Skeletal muscle satellite cell (primary cell): ENCODE data around the gene STARD8.
"Not testable (repeated sequence)": the region's sequence is repeated elsewhere in the genome, so short reads cannot be mapped to it uniquely, and the experiment has no call there.

Experiments used
- H3K27me3 ChIP-seq: 2 replicates; pipeline ENCODE4 v1.7.0; 2013; ENCODE audit warnings: low read length; ENCODE audit not compliant: control insufficient read depth, insufficient read depth
- H3K36me3 ChIP-seq: 2 replicates; pipeline ENCODE4 v1.7.0; 2013; ENCODE audit warnings: mild to moderate bottlenecking, control low read depth, low read length; ENCODE audit not compliant: insufficient read depth
- H3K4me1 ChIP-seq: 2 replicates; pipeline ENCODE4 v1.7.0; 2013; ENCODE audit warnings: low read length; ENCODE audit not compliant: control insufficient read depth, insufficient read depth
- H3K4me2 ChIP-seq: 2 replicates; pipeline ENCODE4 v1.7.0; 2013; ENCODE audit warnings: mild to moderate bottlenecking, low read length
- H3K4me3 ChIP-seq: 2 replicates; pipeline ENCODE4 v1.7.0; 2013; ENCODE audit warnings: low read length
- H3K9ac ChIP-seq: 2 replicates; pipeline ENCODE4 v1.7.0; 2013; ENCODE audit warnings: mild to moderate bottlenecking, low read depth, low read length, moderate library complexity
- H3K9me3 ChIP-seq: replicated peaks from 2 replicates; pipeline ENCODE4 v1.7.0; 2013; ENCODE audit warnings: mild to moderate bottlenecking, control low read depth, low read length

Gene STARD8

DNA sequence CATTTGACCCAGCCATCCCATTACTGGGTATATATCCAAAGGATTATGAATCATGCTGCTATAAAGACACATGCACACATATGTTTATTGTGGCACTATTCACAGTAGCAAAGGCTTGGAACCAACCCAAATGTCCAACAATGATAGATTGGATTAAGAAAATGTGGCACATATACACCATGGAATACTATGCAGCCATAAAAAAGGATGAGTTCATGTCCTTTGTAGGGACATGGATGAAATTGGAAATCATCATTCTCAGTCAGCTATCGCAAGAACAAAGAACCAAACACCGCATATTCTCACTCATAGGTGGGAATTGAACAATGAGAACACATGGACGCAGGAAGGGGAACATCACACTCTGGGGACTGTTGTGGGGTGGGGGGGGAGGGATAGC, 94.4 kb downstream of the STARD8 start:
- H3K9me3 ChIP-seq, H3K27me3 ChIP-seq, H3K4me3 ChIP-seq, H3K4me2 ChIP-seq, H3K4me1 ChIP-seq, H3K36me3 ChIP-seq, H3K9ac ChIP-seq: not testable (repeated sequence)

DNA sequence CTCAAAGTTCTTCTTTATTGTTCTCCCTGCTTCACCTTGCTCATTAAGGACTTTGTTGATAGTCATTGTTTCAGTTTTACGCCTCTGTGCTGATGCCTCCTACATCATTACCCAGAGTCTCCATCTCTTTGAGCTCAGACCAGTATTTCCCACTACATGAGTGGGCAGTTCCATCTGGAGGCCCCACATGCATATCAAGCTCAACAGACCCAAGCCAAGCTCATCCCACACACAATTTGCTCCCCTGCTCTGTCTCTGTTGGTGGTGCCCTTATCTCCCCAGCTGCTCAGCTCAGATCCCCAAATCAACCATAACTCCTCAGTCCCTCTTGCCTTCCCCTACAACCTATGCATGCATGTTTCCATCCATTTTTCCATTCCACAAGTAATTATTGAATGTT, 96.3 kb downstream of the STARD8 start:
- Histone ChIP-seq H3K36me3 (no peaks in the 10 kb centered on the region), H3K9me3 (no peaks in the 10 kb centered on the region), H3K27me3 (peaks cover 15% of the 10 kb centered on the region), H3K9ac (no peak overlapping the region), H3K4me1 (no peaks in the 10 kb centered on the region), H3K4me2 (no peak overlapping the region), H3K4me3 (no peak overlapping the region)

DNA sequence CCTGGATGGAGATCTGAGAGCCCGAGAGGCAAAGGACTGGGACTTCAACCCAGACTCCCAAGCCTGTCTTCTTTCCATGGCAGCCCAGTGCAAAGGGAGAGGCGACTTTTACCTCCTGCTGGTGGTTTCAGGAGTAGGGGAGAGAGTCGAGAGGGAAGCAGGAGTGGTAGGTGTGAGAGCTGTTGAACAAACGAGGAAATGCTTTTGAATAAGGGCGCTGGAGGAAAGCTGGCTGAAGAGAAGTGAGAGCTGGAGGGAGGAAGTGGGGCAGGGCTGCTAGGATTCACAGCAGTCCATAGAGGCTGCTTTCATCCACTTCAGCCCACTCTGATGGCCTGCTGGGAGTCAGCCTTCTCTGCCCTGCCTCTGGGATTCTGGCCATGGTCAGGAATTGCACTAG, 99.5 kb downstream of the STARD8 start:
- Histone ChIP-seq H3K4me1 (no peaks in the 10 kb centered on the region), H3K4me2 (no peak overlapping the region), H3K27me3 (peaks cover 29% of the 10 kb centered on the region), H3K9ac (no peak overlapping the region), H3K9me3 (no peaks in the 10 kb centered on the region), H3K4me3 (no peak overlapping the region), H3K36me3 (no peaks in the 10 kb centered on the region)

DNA sequence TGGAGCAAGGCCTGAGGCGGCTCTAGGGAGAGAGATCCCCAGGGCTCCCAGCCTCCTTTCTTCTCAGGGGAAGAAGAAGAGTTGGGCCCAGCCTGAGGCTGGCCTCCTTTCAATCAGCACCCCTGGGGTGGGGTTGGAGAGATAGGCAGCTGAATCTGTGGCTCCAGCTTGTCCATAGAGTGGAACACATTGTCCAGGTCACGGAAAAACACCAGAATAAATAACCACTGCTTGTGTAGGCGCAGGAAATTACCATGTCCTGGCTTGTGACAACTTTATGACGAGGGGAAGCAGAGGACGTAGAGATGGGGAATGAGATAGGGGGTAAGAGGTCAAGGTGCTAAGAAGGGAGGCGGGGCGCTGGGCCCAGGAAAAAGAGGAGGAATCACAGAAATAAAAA, 100.6 kb downstream of the STARD8 start:
- Histone ChIP-seq H3K4me2 (no peak overlapping the region), H3K9me3 (no peaks in the 10 kb centered on the region), H3K27me3 (peaks cover 29% of the 10 kb centered on the region), H3K36me3 (no peaks in the 10 kb centered on the region), H3K4me3 (no peak overlapping the region), H3K9ac (no peak overlapping the region), H3K4me1 (no peaks in the 10 kb centered on the region)

DNA sequence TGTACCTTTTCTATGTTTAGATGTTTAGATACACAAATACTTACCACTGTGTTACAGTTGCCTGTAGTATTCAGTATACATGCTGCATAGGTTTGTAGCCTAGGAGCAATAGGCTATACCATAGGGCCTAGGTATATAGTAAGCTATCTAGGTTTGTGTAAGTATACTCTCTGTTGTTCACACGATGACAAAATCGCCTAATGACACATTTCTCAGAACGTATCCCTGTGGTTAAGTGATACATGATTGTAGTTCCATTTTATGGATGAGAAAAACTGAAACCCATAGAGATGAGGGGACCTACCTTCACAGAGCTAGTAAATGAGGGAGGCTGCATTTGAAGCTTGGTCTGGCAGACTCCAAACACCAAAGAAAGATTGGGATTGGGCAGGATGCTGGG, 102.0 kb downstream of the STARD8 start:
- H3K4me3 ChIP-seq: no peak overlapping the region
- H3K9ac ChIP-seq: no peak overlapping the region
- no peaks in the 10 kb centered on the region for H3K4me1 ChIP-seq
- H3K4me2 ChIP-seq: no peak overlapping the region
- H3K27me3 ChIP-seq: peaks cover 29% of the 10 kb centered on the region
- H3K9me3 ChIP-seq: no peaks in the 10 kb centered on the region
- H3K36me3 ChIP-seq: no peaks in the 10 kb centered on the region

DNA sequence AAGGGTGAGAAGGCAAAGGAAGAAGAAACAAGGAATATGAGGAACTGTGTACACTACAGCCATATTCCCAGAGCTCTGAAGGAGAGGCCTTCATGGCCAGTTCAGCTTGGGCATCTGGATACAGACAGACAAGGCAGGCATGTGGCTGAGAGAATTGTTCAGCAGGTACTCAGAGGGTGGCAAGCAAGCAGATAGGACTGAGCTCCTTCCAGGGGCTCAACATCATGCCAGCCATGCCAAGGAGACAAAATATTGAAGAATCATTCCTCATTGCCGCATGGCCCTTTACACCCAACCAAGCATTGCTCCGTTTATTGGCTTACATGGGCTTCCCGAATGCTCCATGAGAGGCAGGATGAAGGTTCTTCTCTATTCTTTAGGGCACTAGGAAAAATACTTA, 102.8 kb downstream of the STARD8 start:
- no peaks in the 10 kb centered on the region for H3K4me1 ChIP-seq
- peaks cover 29% of the 10 kb centered on the region for H3K27me3 ChIP-seq
- H3K9me3 ChIP-seq: no peaks in the 10 kb centered on the region
- H3K4me3 ChIP-seq: no peak overlapping the region
- H3K4me2 ChIP-seq: no peak overlapping the region
- H3K9ac ChIP-seq: no peak overlapping the region
- no peaks in the 10 kb centered on the region for H3K36me3 ChIP-seq

DNA sequence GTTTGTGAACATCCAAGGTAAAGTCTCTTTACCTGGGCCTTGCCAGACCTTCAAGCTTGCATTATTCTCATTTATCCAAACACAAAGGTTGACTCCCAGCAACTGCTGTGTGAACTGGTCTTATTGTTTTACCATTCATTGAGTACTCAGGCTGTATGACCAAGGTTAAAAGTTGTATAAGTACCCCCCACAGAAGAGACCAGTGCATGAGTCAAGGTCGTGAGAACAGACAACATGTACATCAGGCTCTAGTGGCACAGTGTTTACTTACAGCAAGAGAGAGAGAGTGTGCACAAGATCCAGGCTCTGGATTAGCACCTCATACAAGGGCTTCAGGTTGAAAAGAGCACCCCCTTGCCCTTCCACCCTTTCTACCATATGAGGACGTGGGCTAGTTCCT, 103.9 kb downstream of the STARD8 start:
- Histone ChIP-seq H3K36me3 (no peaks in the 10 kb centered on the region), H3K27me3 (peaks cover 28% of the 10 kb centered on the region), H3K4me1 (no peaks in the 10 kb centered on the region), H3K4me3 (no peak overlapping the region), H3K9me3 (no peaks in the 10 kb centered on the region), H3K9ac (no peak overlapping the region), H3K4me2 (no peak overlapping the region)

DNA sequence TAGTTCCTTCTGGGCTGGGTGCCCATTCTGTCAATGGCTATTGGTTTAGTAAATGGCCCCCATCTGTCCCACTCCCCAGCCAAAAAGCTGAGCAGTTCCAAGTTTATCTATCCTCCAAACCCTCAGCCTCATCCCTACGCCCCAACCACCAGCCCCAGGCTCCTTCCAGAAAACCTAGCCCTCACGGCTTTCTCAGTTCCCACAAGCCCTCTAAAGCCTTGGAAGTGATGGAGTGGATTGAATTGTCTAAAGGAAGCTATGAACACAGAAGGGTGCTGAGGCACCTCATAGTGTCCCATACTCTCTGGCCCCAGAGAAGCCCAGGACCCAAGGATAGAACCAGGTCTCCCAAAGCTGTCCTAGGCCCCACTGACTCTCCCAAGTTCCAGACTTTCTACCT, 105.8 kb downstream of the STARD8 start:
- no peak overlapping the region for H3K4me2 ChIP-seq
- H3K27me3 ChIP-seq: peaks cover 19% of the 10 kb centered on the region
- no peaks in the 10 kb centered on the region for H3K4me1 ChIP-seq
- no peaks in the 10 kb centered on the region for H3K36me3 ChIP-seq
- no peaks in the 10 kb centered on the region for H3K9me3 ChIP-seq
- no peak overlapping the region for H3K9ac ChIP-seq
- no peak overlapping the region for H3K4me3 ChIP-seq

DNA sequence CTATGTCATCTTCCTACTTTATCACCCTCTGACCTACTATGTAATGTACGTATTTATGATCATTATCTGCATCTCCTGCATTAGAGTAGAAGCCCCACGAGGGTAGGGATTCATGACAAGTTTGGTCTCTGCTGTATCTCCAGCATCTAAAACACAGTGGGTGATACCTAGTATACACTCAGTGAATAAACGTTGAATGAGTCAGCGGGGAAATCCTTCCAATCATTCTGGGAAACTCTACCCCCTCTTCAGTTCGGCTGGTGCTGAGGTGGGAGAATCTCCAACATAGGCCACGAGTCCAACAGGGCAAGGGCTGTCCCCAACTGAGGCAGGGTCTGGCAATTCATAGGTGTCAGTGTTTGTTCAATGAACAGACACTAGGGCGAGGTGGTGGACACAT, 106.9 kb downstream of the STARD8 start:
- Histone ChIP-seq H3K9me3 (no peaks in the 10 kb centered on the region), H3K9ac (no peak overlapping the region), H3K36me3 (no peaks in the 10 kb centered on the region), H3K4me2 (no peak overlapping the region), H3K27me3 (peaks cover 13% of the 10 kb centered on the region), H3K4me1 (no peaks in the 10 kb centered on the region), H3K4me3 (no peak overlapping the region)

DNA sequence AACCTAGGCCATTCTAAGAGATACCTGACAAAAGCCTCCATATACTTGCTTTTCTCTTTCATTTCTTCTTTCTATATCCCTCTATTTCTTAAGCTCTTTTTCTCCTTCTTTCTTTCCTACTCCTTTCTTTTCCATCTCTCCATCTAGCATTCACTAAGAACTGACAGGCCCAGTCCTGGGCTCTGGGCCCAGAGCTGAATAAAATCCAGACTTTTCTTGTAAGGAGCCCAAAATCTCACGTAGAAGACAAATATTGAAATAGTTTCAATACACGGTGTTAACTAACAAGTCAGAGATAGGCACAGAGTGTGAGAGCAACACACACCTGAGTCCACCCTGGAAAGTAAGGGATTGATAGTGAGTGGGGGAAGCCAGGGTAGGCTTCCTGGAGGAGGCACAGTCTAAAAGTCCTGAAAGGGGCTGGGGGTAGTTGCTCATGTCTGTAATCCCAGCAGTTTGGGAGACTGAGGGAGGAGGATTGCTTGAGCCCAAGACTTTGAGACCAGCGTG, 108.2 kb downstream of the STARD8 start:
- no peaks in the 10 kb centered on the region for H3K9me3 ChIP-seq
- no peaks in the 10 kb centered on the region for H3K36me3 ChIP-seq
- no peak overlapping the region for H3K9ac ChIP-seq
- H3K27me3 ChIP-seq: peaks cover 7% of the 10 kb centered on the region
- H3K4me2 ChIP-seq: no peak overlapping the region
- no peaks in the 10 kb centered on the region for H3K4me1 ChIP-seq
- no peak overlapping the region for H3K4me3 ChIP-seq

DNA sequence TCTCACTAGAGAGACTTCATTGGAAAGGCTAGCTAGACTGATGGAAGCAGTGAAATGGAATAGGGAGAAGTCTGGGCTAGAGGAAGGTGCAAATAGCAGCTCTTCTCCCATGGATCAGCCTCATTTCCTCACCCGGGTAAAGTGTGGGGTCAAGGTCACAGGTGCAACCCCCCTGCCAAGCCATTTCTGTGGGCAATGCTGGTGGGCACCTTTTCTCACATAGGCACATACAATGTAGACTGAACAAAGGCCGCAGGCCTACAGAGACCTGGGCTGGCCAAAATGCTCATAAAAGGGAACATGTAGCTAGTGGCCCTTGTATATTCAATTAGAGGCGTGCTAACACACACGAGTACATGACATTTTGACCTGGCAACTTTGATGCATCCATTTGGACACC, 109.9 kb downstream of the STARD8 start:
- no peaks in the 10 kb centered on the region for H3K36me3 ChIP-seq
- no peak overlapping the region for H3K4me3 ChIP-seq
- peaks cover 16% of the 10 kb centered on the region for H3K27me3 ChIP-seq
- H3K4me1 ChIP-seq: no peaks in the 10 kb centered on the region
- H3K9me3 ChIP-seq: no peaks in the 10 kb centered on the region
- no peak overlapping the region for H3K9ac ChIP-seq
- no peak overlapping the region for H3K4me2 ChIP-seq

DNA sequence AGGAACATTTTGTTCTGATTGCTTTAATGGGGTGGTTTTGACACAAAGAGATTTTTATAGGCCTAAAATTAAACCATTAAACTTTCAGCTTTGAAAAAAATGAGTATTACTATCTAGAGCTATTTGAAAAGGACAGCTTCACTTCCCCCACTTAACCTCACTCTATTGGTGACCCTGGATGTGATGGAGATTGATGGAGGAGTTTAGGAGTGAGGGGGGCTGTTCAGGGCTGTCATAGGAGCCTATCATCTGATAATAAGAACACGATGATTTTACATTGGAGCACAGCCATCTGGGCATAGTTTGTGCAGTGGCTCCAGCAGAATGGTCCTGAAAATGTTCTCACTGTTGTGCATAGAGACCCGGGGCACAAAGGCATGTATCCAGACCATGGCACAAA, 110.3 kb downstream of the STARD8 start:
- no peaks in the 10 kb centered on the region for H3K9me3 ChIP-seq
- H3K27me3 ChIP-seq: peaks cover 16% of the 10 kb centered on the region
- H3K36me3 ChIP-seq: no peaks in the 10 kb centered on the region
- H3K4me1 ChIP-seq: no peaks in the 10 kb centered on the region
- H3K9ac ChIP-seq: no peak overlapping the region
- no peak overlapping the region for H3K4me3 ChIP-seq
- no peak overlapping the region for H3K4me2 ChIP-seq
